HUES6 (cell line): ENCODE data around the gene DNAH9.

Experiments used
- H3K27ac ChIP-seq: 2 replicates; pipeline ENCODE4 v1.7.0; 2013; ENCODE audit warnings: low read depth, mild to moderate bottlenecking, low read length, inconsistent platforms
- H3K27me3 ChIP-seq: 2 replicates; pipeline ENCODE4 v1.6.1; 2013; ENCODE audit warnings: low read length; ENCODE audit not compliant: control insufficient read depth, insufficient read depth
- H3K36me3 ChIP-seq: 2 replicates; pipeline ENCODE4 v1.6.1; 2013; ENCODE audit warnings: low read length; ENCODE audit not compliant: control insufficient read depth, insufficient read depth
- H3K4me1 ChIP-seq: 2 replicates; pipeline ENCODE4 v1.6.1; 2013; ENCODE audit warnings: low read length; ENCODE audit not compliant: control insufficient read depth, insufficient read depth
- H3K4me3 ChIP-seq: 2 replicates; pipeline ENCODE4 v1.5.1; 2013; ENCODE audit warnings: low read depth, low read length
- H3K9ac ChIP-seq: one replicate; pipeline ENCODE4 v1.6.1; 2013; ENCODE audit warnings: mild to moderate bottlenecking, low read length
- H3K9me3 ChIP-seq: 2 replicates; pipeline ENCODE4 v1.6.1; 2013; ENCODE audit warnings: low read depth, low read length; ENCODE audit not compliant: control insufficient read depth, insufficient read depth

The DNAH9 gene

GRCh38 chr17:11840831-11841230, 242.6 kb downstream of the DNAH9 start:
- no peak overlapping the region for H3K9ac ChIP-seq

GRCh38 chr17:11848330-11848729, 250.1 kb downstream of the DNAH9 start:
- H3K9me3 ChIP-seq, result no peaks in the 10 kb centered on the region
- no peaks in the 10 kb centered on the region for H3K27me3 ChIP-seq
- H3K9ac ChIP-seq, result no peak overlapping the region
- H3K27ac ChIP-seq, result no peak overlapping the region
- H3K4me1 ChIP-seq, result peaks cover 1% of the 10 kb centered on the region
- no peak overlapping the region for H3K4me3 ChIP-seq
- H3K36me3 ChIP-seq, result no peaks in the 10 kb centered on the region

More at GRCh38 chr17:11840831-11841230, 242.6 kb downstream of the DNAH9 start:
- Histone ChIP-seq H3K36me3 (no peaks in the 10 kb centered on the region), H3K4me3 (no peak overlapping the region), H3K4me1 (no peaks in the 10 kb centered on the region), H3K9me3 (no peaks in the 10 kb centered on the region), H3K27me3 (no peaks in the 10 kb centered on the region), H3K27ac (no peak overlapping the region)

- Histone ChIP-seq H3K27me3 (no peaks in the 10 kb centered on the region), H3K4me1 (peaks cover 26% of the 10 kb centered on the region), H3K9me3 (no peaks in the 10 kb centered on the region), H3K27ac (no peak overlapping the region), H3K36me3 (no peaks in the 10 kb centered on the region), H3K9ac (no peak overlapping the region), H3K4me3 (no peak overlapping the region)
Observed at GRCh38 chr17:11852231-11852630, 254.0 kb downstream of the DNAH9 start.

- no peaks in the 10 kb centered on the region for H3K27me3 ChIP-seq
- no peak overlapping the region for H3K27ac ChIP-seq
- H3K4me1 ChIP-seq, result peaks cover 26% of the 10 kb centered on the region
- H3K9ac ChIP-seq, result no peak overlapping the region
- H3K36me3 ChIP-seq, result no peaks in the 10 kb centered on the region
- H3K9me3 ChIP-seq, result no peaks in the 10 kb centered on the region
- no peak overlapping the region for H3K4me3 ChIP-seq
Observed at GRCh38 chr17:11852912-11853311, 254.6 kb downstream of the DNAH9 start.

- no peaks in the 10 kb centered on the region for H3K9me3 ChIP-seq
- H3K36me3 ChIP-seq, result no peaks in the 10 kb centered on the region
- no peak overlapping the region for H3K4me3 ChIP-seq
- no peaks in the 10 kb centered on the region for H3K27me3 ChIP-seq
- peaks cover 26% of the 10 kb centered on the region for H3K4me1 ChIP-seq
- no peak overlapping the region; the same call in 1 of the 2 replicates for H3K27ac ChIP-seq
- no peak overlapping the region for H3K9ac ChIP-seq
Observed at GRCh38 chr17:11853321-11854151, 255.3 kb downstream of the DNAH9 start.

GRCh38 chr17:11855306-11855705, 257.0 kb downstream of the DNAH9 start:
- no peaks in the 10 kb centered on the region for H3K27me3 ChIP-seq
- no peak overlapping the region for H3K4me3 ChIP-seq
- H3K27ac ChIP-seq, result no peak overlapping the region
- no peaks in the 10 kb centered on the region for H3K36me3 ChIP-seq
- no peaks in the 10 kb centered on the region for H3K9me3 ChIP-seq
- peaks cover 26% of the 10 kb centered on the region for H3K4me1 ChIP-seq
- no peak overlapping the region for H3K9ac ChIP-seq

GRCh38 chr17:11857006-11857405, 258.7 kb downstream of the DNAH9 start:
- no peaks in the 10 kb centered on the region for H3K27me3 ChIP-seq
- peaks cover 26% of the 10 kb centered on the region for H3K4me1 ChIP-seq
- no peak overlapping the region for H3K4me3 ChIP-seq
- no peak overlapping the region for H3K27ac ChIP-seq
- H3K9me3 ChIP-seq, result no peaks in the 10 kb centered on the region
- H3K9ac ChIP-seq, result no peak overlapping the region
- H3K36me3 ChIP-seq, result no peaks in the 10 kb centered on the region

- Histone ChIP-seq H3K4me1 (no peaks in the 10 kb centered on the region), H3K9me3 (peaks cover 43% of the 10 kb centered on the region), H3K4me3 (no peak overlapping the region), H3K36me3 (no peaks in the 10 kb centered on the region), H3K27ac (no peak overlapping the region), H3K27me3 (no peaks in the 10 kb centered on the region), H3K9ac (no peak overlapping the region)
Observed at GRCh38 chr17:11869680-11870394, 271.6 kb downstream of the DNAH9 start.

- H3K27me3 ChIP-seq, result no peaks in the 10 kb centered on the region
- no peaks in the 10 kb centered on the region for H3K36me3 ChIP-seq
- H3K9me3 ChIP-seq, result peaks cover 42% of the 10 kb centered on the region
- no peak overlapping the region for H3K27ac ChIP-seq
- H3K9ac ChIP-seq, result no peak overlapping the region
- H3K4me3 ChIP-seq, result no peak overlapping the region
- H3K4me1 ChIP-seq, result no peaks in the 10 kb centered on the region
Observed at GRCh38 chr17:11871773-11872172, 273.5 kb downstream of the DNAH9 start.

GRCh38 chr17:11874756-11875155, 276.5 kb downstream of the DNAH9 start:
- Histone ChIP-seq H3K36me3 (no peaks in the 10 kb centered on the region), H3K4me1 (no peaks in the 10 kb centered on the region), H3K27me3 (no peaks in the 10 kb centered on the region), H3K4me3 (no peak overlapping the region), H3K9me3 (peaks cover 14% of the 10 kb centered on the region), H3K9ac (no peak overlapping the region), H3K27ac (no peak overlapping the region)

GRCh38 chr17:11880714-11881113, 282.4 kb downstream of the DNAH9 start:
- H3K27ac ChIP-seq, result no peak overlapping the region
- H3K4me3 ChIP-seq, result no peak overlapping the region
- H3K9ac ChIP-seq, result no peak overlapping the region
- H3K27me3 ChIP-seq, result no peaks in the 10 kb centered on the region
- H3K36me3 ChIP-seq, result no peaks in the 10 kb centered on the region
- no peaks in the 10 kb centered on the region for H3K9me3 ChIP-seq
- no peaks in the 10 kb centered on the region for H3K4me1 ChIP-seq
